HG03139 (cell line): Measurements from ENCODE around the gene NOL6.
"Not testable (repeated sequence)": the region's sequence is repeated elsewhere in the genome, so short reads cannot be mapped to it uniquely, and the experiment has no call there.

Source experiments
- ATAC-seq: cut with Tn5 transposase; IDR thresholded peaks from one replicate; pipeline ENCODE4 v1.9.1; 2021; ENCODE audit not compliant: unreplicated experiment

NOL6 gene

GRCh38 chr9:33435821-33436277 lies 37.9 kb downstream of the NOL6 start:
- ATAC-seq: no peak

- no peak for ATAC-seq
Measured at GRCh38 chr9:33434317-33435105, 39.2 kb downstream of the NOL6 start.

GRCh38 chr9:33433871-33434270 lies 39.9 kb downstream of the NOL6 start:
- ATAC-seq: no peak

- no peak for ATAC-seq
Measured at GRCh38 chr9:33431420-33431819, 42.3 kb downstream of the NOL6 start.

- no peak for ATAC-seq
Measured at GRCh38 chr9:33430942-33431341, 42.8 kb downstream of the NOL6 start.

- no peak for ATAC-seq
Measured at GRCh38 chr9:33429256-33429985, 44.3 kb downstream of the NOL6 start.

GRCh38 chr9:33426843-33427293 lies 46.9 kb downstream of the NOL6 start:
- no peak for ATAC-seq

GRCh38 chr9:33425128-33425533 lies 48.6 kb downstream of the NOL6 start:
- ATAC-seq: no peak

- not testable (repeated sequence) for ATAC-seq
Measured at GRCh38 chr9:33424492-33424891, 49.2 kb downstream of the NOL6 start.

- ATAC-seq: not testable (repeated sequence)
Measured at GRCh38 chr9:33424043-33424442, 49.7 kb downstream of the NOL6 start.

- ATAC-seq: no peak
Measured at GRCh38 chr9:33419708-33420303, 53.9 kb downstream of the NOL6 start.

- no peak for ATAC-seq
Measured at GRCh38 chr9:33418090-33418489, 55.6 kb downstream of the NOL6 start.

GRCh38 chr9:33416996-33417395 lies 56.7 kb downstream of the NOL6 start:
- ATAC-seq: no peak

- no peak for ATAC-seq
Measured at GRCh38 chr9:33415501-33416038, 58.2 kb downstream of the NOL6 start.

- ATAC-seq: no peak
Measured at GRCh38 chr9:33414889-33415500, 58.7 kb downstream of the NOL6 start.

GRCh38 chr9:33414268-33414667 lies 59.5 kb downstream of the NOL6 start:
- no peak for ATAC-seq
